IPS-15b (cell line): ENCODE results near the gene ECPAS.
"Not testable (repeated sequence)": the region's sequence is repeated elsewhere in the genome, so short reads cannot be mapped to it uniquely, and the experiment has no call there.

Experiments
- H3K27me3 ChIP-seq: one replicate; pipeline ENCODE4 v1.6.1; 2013; ENCODE audit warnings: low read length; ENCODE audit not compliant: control insufficient read depth, insufficient read depth
- H3K36me3 ChIP-seq: one replicate; pipeline ENCODE4 v1.6.1; 2013; ENCODE audit warnings: low read length; ENCODE audit not compliant: control insufficient read depth, insufficient read depth
- H3K4me1 ChIP-seq: one replicate; pipeline ENCODE4 v1.6.1; 2013; ENCODE audit warnings: mild to moderate bottlenecking, low read length; ENCODE audit not compliant: control insufficient read depth, insufficient read depth
- H3K4me3 ChIP-seq: one replicate; pipeline ENCODE4 v1.5.1; 2013; ENCODE audit warnings: low read depth, low read length
- H3K9ac ChIP-seq: one replicate; pipeline ENCODE4 v1.6.1; 2013; ENCODE audit warnings: low read depth, mild to moderate bottlenecking, low read length
- H3K9me3 ChIP-seq: one replicate; pipeline ENCODE4 v1.6.1; 2013; ENCODE audit warnings: mild to moderate bottlenecking, low read length; ENCODE audit not compliant: control insufficient read depth, insufficient read depth

The ECPAS gene

GRCh38 chr9:111463048-111463447, 21.1 kb downstream of the ECPAS start:
- Histone ChIP-seq H3K27me3 (no peaks in the 10 kb centered on the region), H3K36me3 (no peaks in the 10 kb centered on the region), H3K4me1 (peaks cover 3% of the 10 kb centered on the region), H3K9ac (no peak overlapping the region), H3K4me3 (no peak overlapping the region), H3K9me3 (no peaks in the 10 kb centered on the region)

- H3K27me3 ChIP-seq: no peaks in the 10 kb centered on the region
- no peak overlapping the region for H3K4me3 ChIP-seq
- H3K4me1 ChIP-seq: peaks cover 16% of the 10 kb centered on the region
- H3K9me3 ChIP-seq: no peaks in the 10 kb centered on the region
- no peak overlapping the region for H3K9ac ChIP-seq
- H3K36me3 ChIP-seq: no peaks in the 10 kb centered on the region
Measured at GRCh38 chr9:111458139-111459009, 25.8 kb downstream of the ECPAS start.

GRCh38 chr9:111456529-111456928, 27.7 kb downstream of the ECPAS start:
- Histone ChIP-seq H3K9me3 (no peaks in the 10 kb centered on the region), H3K27me3 (no peaks in the 10 kb centered on the region), H3K36me3 (no peaks in the 10 kb centered on the region)

GRCh38 chr9:111455638-111456037, 28.5 kb downstream of the ECPAS start:
- no peak overlapping the region for H3K4me3 ChIP-seq

More at GRCh38 chr9:111456529-111456928, 27.7 kb downstream of the ECPAS start:
- H3K9ac ChIP-seq: no peak overlapping the region
- no peak overlapping the region for H3K4me3 ChIP-seq
- H3K4me1 ChIP-seq: peaks cover 20% of the 10 kb centered on the region

GRCh38 chr9:111454751-111455150, 29.4 kb downstream of the ECPAS start:
- Histone ChIP-seq H3K4me1 (peaks cover 20% of the 10 kb centered on the region), H3K36me3 (no peaks in the 10 kb centered on the region)

More at GRCh38 chr9:111455638-111456037, 28.5 kb downstream of the ECPAS start:
- Histone ChIP-seq H3K36me3 (no peaks in the 10 kb centered on the region), H3K4me1 (peaks cover 20% of the 10 kb centered on the region), H3K9ac (no peak overlapping the region), H3K9me3 (no peaks in the 10 kb centered on the region), H3K27me3 (no peaks in the 10 kb centered on the region)

GRCh38 chr9:111451570-111451969, 32.6 kb downstream of the ECPAS start:
- Histone ChIP-seq H3K4me1 (peaks cover 12% of the 10 kb centered on the region), H3K9me3 (no peaks in the 10 kb centered on the region), H3K36me3 (no peaks in the 10 kb centered on the region), H3K4me3 (no peak overlapping the region), H3K9ac (no peak overlapping the region), H3K27me3 (no peaks in the 10 kb centered on the region)

More at GRCh38 chr9:111454751-111455150, 29.4 kb downstream of the ECPAS start:
- no peak overlapping the region for H3K9ac ChIP-seq
- no peaks in the 10 kb centered on the region for H3K9me3 ChIP-seq
- no peaks in the 10 kb centered on the region for H3K27me3 ChIP-seq
- H3K4me3 ChIP-seq: no peak overlapping the region

GRCh38 chr9:111450124-111450523, 34.1 kb downstream of the ECPAS start:
- Histone ChIP-seq H3K4me3 (no peak overlapping the region), H3K9ac (no peak overlapping the region), H3K36me3 (peaks cover 2% of the 10 kb centered on the region), H3K9me3 (no peaks in the 10 kb centered on the region), H3K27me3 (no peaks in the 10 kb centered on the region), H3K4me1 (peaks cover 11% of the 10 kb centered on the region)

- Histone ChIP-seq H3K27me3 (no peaks in the 10 kb centered on the region), H3K4me3 (no peak overlapping the region), H3K36me3 (peaks cover 2% of the 10 kb centered on the region), H3K9ac (no peak overlapping the region), H3K9me3 (no peaks in the 10 kb centered on the region), H3K4me1 (peaks cover 11% of the 10 kb centered on the region)
Measured at GRCh38 chr9:111449705-111450104, 34.5 kb downstream of the ECPAS start.

- not testable (repeated sequence) for H3K36me3 ChIP-seq, H3K4me1 ChIP-seq, H3K4me3 ChIP-seq, H3K27me3 ChIP-seq, H3K9ac ChIP-seq, H3K9me3 ChIP-seq
Measured at GRCh38 chr9:111445799-111446198, 38.4 kb downstream of the ECPAS start.

GRCh38 chr9:111443454-111443853, 40.7 kb downstream of the ECPAS start:
- no peaks in the 10 kb centered on the region for H3K4me1 ChIP-seq
- no peak overlapping the region for H3K9ac ChIP-seq
- no peaks in the 10 kb centered on the region for H3K27me3 ChIP-seq
- H3K36me3 ChIP-seq: peaks cover 2% of the 10 kb centered on the region
- no peak overlapping the region for H3K4me3 ChIP-seq
- no peaks in the 10 kb centered on the region for H3K9me3 ChIP-seq

GRCh38 chr9:111442360-111443027, 41.7 kb downstream of the ECPAS start:
- peaks cover 2% of the 10 kb centered on the region for H3K36me3 ChIP-seq
- H3K4me1 ChIP-seq: no peaks in the 10 kb centered on the region
- H3K4me3 ChIP-seq: no peak overlapping the region
- no peak overlapping the region for H3K9ac ChIP-seq
- H3K27me3 ChIP-seq: no peaks in the 10 kb centered on the region
- no peaks in the 10 kb centered on the region for H3K9me3 ChIP-seq

GRCh38 chr9:111440226-111440625, 44.0 kb downstream of the ECPAS start:
- no peak overlapping the region for H3K9ac ChIP-seq
- no peaks in the 10 kb centered on the region for H3K27me3 ChIP-seq
- no peaks in the 10 kb centered on the region for H3K4me1 ChIP-seq
- H3K4me3 ChIP-seq: no peak overlapping the region
- H3K9me3 ChIP-seq: no peaks in the 10 kb centered on the region
- H3K36me3 ChIP-seq: no peaks in the 10 kb centered on the region
